HEK293 (cell line): ENCODE data around the gene DNA2.
A peak's percentile ranks its signal among the peaks of the same experiment; 100 is the strongest.

Source experiments
- CTCF ChIA-PET: fragments of 350-600 bp; formaldehyde crosslinking; extraction: SDS; loops from one replicate; lab custom pipeline; 2021; ENCODE audit warnings: antibody characterized with exemption; lab: Yijun Ruan, JAX
- POLR2A ChIA-PET: fragments of 300-600 bp; formaldehyde crosslinking; extraction: SDS; loops from one replicate; lab custom pipeline; 2020; ENCODE audit warnings: antibody characterized with exemption, inconsistent platforms; lab: Yijun Ruan, JAX
- H3K27ac ChIP-seq: fragments of 200-500 bp; sonication (Bioruptor generic); 2 replicates; pipeline ENCODE4 v1.5.1; 2014; ENCODE audit warnings: low read depth, low read length, control low read depth, inconsistent platforms; ENCODE audit errors: extremely low read depth
- H3K36me3 ChIP-seq, 2 experiments: fragments of 200-500 bp in 1 of 2; sonication (Bioruptor generic) in 1 of 2; 1 replicate in 1 of 2; 2 replicates in 1 of 2; pipeline ENCODE4 v1.5.1; 2014 to 2017; ENCODE audit warnings: inconsistent platforms in 2 of 2, low read length in 2 of 2; ENCODE audit not compliant: control insufficient read depth in 2 of 2, insufficient read depth in 1 of 2
- H3K4me1 ChIP-seq: fragments of 200-500 bp; sonication (Bioruptor generic); 2 replicates; pipeline ENCODE4 v1.5.1; 2014; ENCODE audit warnings: mild to moderate bottlenecking, low read length, inconsistent platforms; ENCODE audit not compliant: control insufficient read depth, insufficient read depth
- H3K4me3 ChIP-seq: 2 replicates; pipeline ENCODE4 v1.5.1; 2011; ENCODE audit warnings: low read depth, mild to moderate bottlenecking, control low read depth, low read length, moderate library complexity
- H3K9me3 ChIP-seq: fragments of 200-500 bp; sonication (Bioruptor generic); 2 replicates; pipeline ENCODE4 v1.5.1; 2014; ENCODE audit warnings: low read depth, low read length, inconsistent platforms; ENCODE audit not compliant: control insufficient read depth, insufficient read depth
- BCL11A ChIP-seq: fragments of 450-650 bp; formaldehyde crosslinking; IDR thresholded peaks from 2 replicates; pipeline ENCODE4 v1.5.1; 2016; ENCODE audit warnings: low read depth, missing biosample characterization, missing genetic modification characterization
- HOXC10 ChIP-seq: sonication (generic); formaldehyde crosslinking; IDR thresholded peaks from 2 replicates; pipeline ENCODE4 v1.8.1; 2023; ENCODE audit warnings: mild to moderate bottlenecking, missing genetic modification reagents
- KLF8 ChIP-seq: fragments of 450-650 bp; formaldehyde crosslinking; IDR thresholded peaks from 2 replicates; pipeline ENCODE4 v1.5.1; 2016; ENCODE audit warnings: missing biosample characterization, missing genetic modification characterization
- MEIS1 ChIP-seq: sonication (generic); formaldehyde crosslinking; IDR thresholded peaks from 2 replicates; pipeline ENCODE4 v1.8.1; 2022; ENCODE audit warnings: missing genetic modification reagents, mild to moderate bottlenecking, borderline replicate concordance
- OSR2 ChIP-seq: fragments of 450-650 bp; formaldehyde crosslinking; IDR thresholded peaks from 2 replicates; pipeline ENCODE4 v1.5.1; 2016; ENCODE audit warnings: missing biosample characterization, missing genetic modification characterization
- SCRT1 ChIP-seq: fragments of 450-650 bp; formaldehyde crosslinking; IDR thresholded peaks from 2 replicates; pipeline ENCODE4 v1.5.1; 2016; ENCODE audit warnings: missing biosample characterization, missing genetic modification characterization, borderline replicate concordance
- SCRT2 ChIP-seq: fragments of 450-650 bp; formaldehyde crosslinking; IDR thresholded peaks from 2 replicates; pipeline ENCODE4 v1.5.1; 2016; ENCODE audit warnings: missing biosample characterization, missing genetic modification characterization
- SP3 ChIP-seq: fragments of 450-650 bp; formaldehyde crosslinking; IDR thresholded peaks from 2 replicates; pipeline ENCODE4 v1.5.1; 2016; ENCODE audit warnings: missing biosample characterization, missing genetic modification characterization
- YY1 ChIP-seq: fragments of 450-650 bp; formaldehyde crosslinking; IDR thresholded peaks from 2 replicates; pipeline ENCODE4 v1.5.1; 2018; ENCODE audit warnings: missing biosample characterization, missing genetic modification characterization
- YY2 ChIP-seq: fragments of 450-650 bp; formaldehyde crosslinking; IDR thresholded peaks from 2 replicates; pipeline ENCODE4 v1.5.1; 2016; ENCODE audit warnings: missing biosample characterization, missing genetic modification characterization
- ZBTB21 ChIP-seq: fragments of 450-650 bp; formaldehyde crosslinking; IDR thresholded peaks from 2 replicates; pipeline ENCODE4 v1.5.1; 2017; ENCODE audit warnings: missing biosample characterization, missing genetic modification characterization
- ZFP69B ChIP-seq: fragments of 450-650 bp; formaldehyde crosslinking; IDR thresholded peaks from 2 replicates; pipeline ENCODE4 v1.5.1; 2016; ENCODE audit warnings: missing biosample characterization, missing genetic modification characterization
- ZNF16 ChIP-seq: fragments of 450-650 bp; formaldehyde crosslinking; IDR thresholded peaks from 2 replicates; pipeline ENCODE4 v1.5.1; 2016; ENCODE audit warnings: low read depth, missing biosample characterization, missing genetic modification characterization
- ZNF274 ChIP-seq, 2 experiments: fragments of 200-500 bp in 1 of 2; fragments of 450-650 bp in 1 of 2; sonication (Bioruptor generic) in 1 of 2; formaldehyde crosslinking in 1 of 2; IDR thresholded peaks; 2 replicates each; pipeline versions ENCODE4 v1.5.1 to v1.6.1; 2014 to 2016; ENCODE audit warnings: borderline replicate concordance in 1 of 2, inconsistent platforms in 1 of 2, low read length in 1 of 2, missing biosample characterization in 1 of 2, missing genetic modification characterization in 1 of 2
- ZNF366 ChIP-seq: fragments of 450-650 bp; formaldehyde crosslinking; conservative IDR thresholded peaks from 2 replicates; pipeline ENCODE4 v1.5.1; 2016; ENCODE audit warnings: missing biosample characterization, missing genetic modification characterization
- ZNF37A ChIP-seq: fragments of 450-650 bp; IDR thresholded peaks from 2 replicates; pipeline ENCODE4 v1.5.1; 2018; ENCODE audit warnings: missing biosample characterization, missing genetic modification characterization
- ZNF394 ChIP-seq: fragments of 450-650 bp; formaldehyde crosslinking; IDR thresholded peaks from 2 replicates; pipeline ENCODE4 v1.5.1; 2016; ENCODE audit warnings: missing biosample characterization, missing genetic modification characterization, mild to moderate bottlenecking, moderate library complexity, borderline replicate concordance
- ZNF426 ChIP-seq: fragments of 450-650 bp; formaldehyde crosslinking; IDR thresholded peaks from 2 replicates; pipeline ENCODE4 v1.5.1; 2017; ENCODE audit warnings: missing biosample characterization, missing genetic modification characterization, mild to moderate bottlenecking, inconsistent platforms, moderate library complexity
- ZNF558 ChIP-seq: fragments of 450-650 bp; formaldehyde crosslinking; IDR thresholded peaks from 2 replicates; pipeline ENCODE4 v1.5.1; 2016; ENCODE audit warnings: missing biosample characterization, missing genetic modification characterization
- ZNF560 ChIP-seq: fragments of 450-650 bp; formaldehyde crosslinking; IDR thresholded peaks from 2 replicates; pipeline ENCODE4 v1.5.1; 2017; ENCODE audit warnings: missing biosample characterization, missing genetic modification characterization, borderline replicate concordance
- ZNF600 ChIP-seq: fragments of 450-650 bp; formaldehyde crosslinking; IDR thresholded peaks from 2 replicates; pipeline ENCODE4 v1.5.1; 2016; ENCODE audit warnings: missing biosample characterization, missing genetic modification characterization
- ZNF660 ChIP-seq: fragments of 450-650 bp; IDR thresholded peaks from 2 replicates; pipeline ENCODE4 v1.5.1; 2018; ENCODE audit warnings: missing biosample characterization, mild to moderate bottlenecking, missing genetic modification characterization
- ZNF704 ChIP-seq: fragments of 450-650 bp; formaldehyde crosslinking; IDR thresholded peaks from 2 replicates; pipeline ENCODE4 v1.5.1; 2016; ENCODE audit warnings: missing biosample characterization, missing genetic modification characterization
- ZNF777 ChIP-seq: fragments of 450-650 bp; formaldehyde crosslinking; IDR thresholded peaks from 2 replicates; pipeline ENCODE4 v1.5.1; 2017; ENCODE audit warnings: missing biosample characterization, missing genetic modification characterization, borderline replicate concordance
- ZXDB ChIP-seq: fragments of 450-650 bp; formaldehyde crosslinking; IDR thresholded peaks from 2 replicates; pipeline ENCODE4 v1.5.1; 2016; ENCODE audit warnings: missing biosample characterization, missing genetic modification characterization

The DNA2 gene

GRCh38 chr10:68474021-68474420, 2.2 kb upstream of the DNA2 start:
- TF ChIP-seq MEIS1 (CRISPR knock-in tag) (no peak), ZNF37A (tag by site-specific recombination) (no peak), YY2 (tag by site-specific recombination) (no peak), HOXC10 (CRISPR knock-in tag) (no peak), SP3 (no peak)
- no peak overlapping the region for H3K27ac ChIP-seq
- H3K4me3 ChIP-seq, result no peak overlapping the region
- H3K4me1 ChIP-seq, result no peaks in the 10 kb centered on the region
- POLR2A ChIA-PET, result no interaction called here
- H3K36me3 ChIP-seq, result peaks cover 0 to 7% of the 10 kb centered on the region in 2 experiments; a peak in 2 of 3 replicates
- H3K9me3 ChIP-seq, result no peaks in the 10 kb centered on the region
- CTCF ChIA-PET, result interaction anchor here (0.9 kb wide), 1 partner anchor 68 kb away, joined by 3 read pairs; no protein-coding TSS in a partner anchor

GRCh38 chr10:68471063-68471585, 649 bp downstream of the DNA2 start:
- POLR2A ChIA-PET, result interaction anchor here (0.6 to 1.3 kb wide), 4 partner anchors 55 to 240 kb away, joined by 3 to 4 read pairs (median 3); partner anchors contain the start of gene RUFY2
- H3K27ac ChIP-seq, result peak overlapping the region; percentile 85
- no peaks in the 10 kb centered on the region for H3K4me1 ChIP-seq
- H3K4me3 ChIP-seq, result peak overlapping the region; percentile 77
- CTCF ChIA-PET, result interaction anchor here (1.2 kb wide), 1 partner anchor 22 kb away, joined by 5 read pairs; no protein-coding TSS in a partner anchor
- TF ChIP-seq SP3, result no peak
- TF ChIP-seq ZFP69B (tag by site-specific recombination), result no peak
- TF ChIP-seq ZNF394, result no peak
- no peak for TF ChIP-seq ZNF600 (tag by site-specific recombination)
- no peak for TF ChIP-seq ZNF558 (tag by site-specific recombination)
- TF ChIP-seq ZNF366 (tag by site-specific recombination), result no peak
- no peak for TF ChIP-seq ZNF16 (tag by site-specific recombination)
- TF ChIP-seq ZNF704 (tag by site-specific recombination), result no peak
- TF ChIP-seq ZNF426, result no peak
- no peak for TF ChIP-seq ZXDB
- no peak for TF ChIP-seq OSR2
- TF ChIP-seq ZNF777 (tag by site-specific recombination), result no peak
- TF ChIP-seq ZNF274 (IDR thresholded peaks at IDR 0.05; ENCODE audit: low read length), result no peak
- no peak for TF ChIP-seq ZNF274 (tag by site-specific recombination; IDR thresholded peaks at IDR 0.05; ENCODE audit: borderline replicate concordance)
- TF ChIP-seq KLF8 (tag by site-specific recombination), result no peak
- no peak for TF ChIP-seq ZNF560 (tag by site-specific recombination)
- TF ChIP-seq, all 188 proteins: peak for 0
- H3K9me3 ChIP-seq, result no peaks in the 10 kb centered on the region
- peaks cover 13 to 35% of the 10 kb centered on the region in 2 experiments for H3K36me3 ChIP-seq

GRCh38 chr10:68470300-68470699, 1.5 kb downstream of the DNA2 start:
- H3K4me3 ChIP-seq, result peak overlapping the region; percentile 77
- ChIA-PET POLR2A (no interaction called here), CTCF (interaction anchor here (1.2 kb wide), 1 partner anchor 21 kb away, joined by 5 read pairs; no protein-coding TSS in a partner anchor)
- H3K9me3 ChIP-seq, result no peaks in the 10 kb centered on the region
- TF ChIP-seq ZBTB21 (tag by site-specific recombination) (no peak), SCRT1 (0 out of 2 replicates have a peak, but pooled peaks have one; percentile 53), BCL11A (tag by site-specific recombination) (no peak), ZNF660 (tag by site-specific recombination) (no peak), YY1 (tag by site-specific recombination) (no peak), SCRT2 (peak; percentile 68)
- peak overlapping the region; percentile 85; the same call in 1 of the 2 replicates for H3K27ac ChIP-seq
- no peaks in the 10 kb centered on the region for H3K4me1 ChIP-seq
- H3K36me3 ChIP-seq, result peaks cover 19 to 42% of the 10 kb centered on the region in 2 experiments
